ENCODE results near the gene DHRS12.

DNA sequence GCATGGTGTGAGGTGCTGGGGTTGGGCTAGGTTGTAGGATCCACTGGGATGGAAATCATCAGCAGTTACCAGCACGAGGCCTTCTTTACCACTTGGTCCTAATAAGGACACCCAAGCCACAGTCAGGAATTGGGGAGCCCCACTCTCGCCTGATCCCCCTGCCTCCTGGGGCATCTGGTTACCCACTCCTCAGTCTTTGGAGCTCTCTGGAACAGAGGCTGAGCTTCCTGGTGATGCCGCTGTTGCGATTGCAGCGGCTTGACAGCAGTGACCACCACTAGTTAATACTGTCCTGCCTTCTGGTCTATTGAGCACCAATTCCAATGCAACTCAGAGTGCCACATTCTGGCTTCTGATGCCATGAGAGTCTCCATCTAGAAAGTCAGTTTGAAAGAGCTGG is 27.6 kb upstream of the DHRS12 start:
- TF ChIP-seq POLR2A (IDR thresholded peaks at IDR 0.05; ENCODE audit: low read depth, low read length) (no peak), POLR2AphosphoS5 (IDR thresholded peaks at IDR 0.05; ENCODE audit: low read depth, low read length) (no peak), POU2F2 (IDR thresholded peaks at IDR 0.05; ENCODE audit: low read depth, low read length) (no peak), SPI1 (IDR thresholded peaks at IDR 0.05; ENCODE audit: low read depth, low read length) (no peak), TAF1 (IDR thresholded peaks at IDR 0.05; ENCODE audit: low read depth, low read length) (no peak)
